ENCODE results near the gene TMEM171. TPM values are rescaled to one million over a fixed set of nuclear protein-coding genes. Genes with fewer than 3 reads are reported as not detected.

Gene TMEM171
- total RNA-seq, 1 experiment from 2014 or later, result 2.1 TPM

DNA sequence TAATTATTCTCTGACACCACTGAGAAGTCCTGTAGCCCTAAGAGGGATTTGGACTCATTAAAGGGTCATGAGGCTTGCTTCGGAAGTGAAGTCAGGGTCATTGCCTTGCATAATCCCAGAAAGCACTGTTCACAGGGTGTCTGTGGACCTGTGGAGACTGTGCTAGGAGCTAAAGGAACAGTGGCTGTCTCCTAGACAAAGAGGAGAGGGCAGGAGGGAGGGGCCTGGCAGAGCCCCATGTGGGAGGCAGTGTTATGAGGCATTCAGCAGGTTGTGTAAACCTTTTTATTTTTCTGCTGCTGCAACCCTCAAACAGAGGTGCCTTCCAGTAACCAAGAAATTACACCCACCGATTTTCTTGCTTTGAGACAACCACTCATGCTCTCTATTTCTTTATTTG, 55.9 kb downstream of the TMEM171 start:
- TF ChIP-seq, protein P1, sequence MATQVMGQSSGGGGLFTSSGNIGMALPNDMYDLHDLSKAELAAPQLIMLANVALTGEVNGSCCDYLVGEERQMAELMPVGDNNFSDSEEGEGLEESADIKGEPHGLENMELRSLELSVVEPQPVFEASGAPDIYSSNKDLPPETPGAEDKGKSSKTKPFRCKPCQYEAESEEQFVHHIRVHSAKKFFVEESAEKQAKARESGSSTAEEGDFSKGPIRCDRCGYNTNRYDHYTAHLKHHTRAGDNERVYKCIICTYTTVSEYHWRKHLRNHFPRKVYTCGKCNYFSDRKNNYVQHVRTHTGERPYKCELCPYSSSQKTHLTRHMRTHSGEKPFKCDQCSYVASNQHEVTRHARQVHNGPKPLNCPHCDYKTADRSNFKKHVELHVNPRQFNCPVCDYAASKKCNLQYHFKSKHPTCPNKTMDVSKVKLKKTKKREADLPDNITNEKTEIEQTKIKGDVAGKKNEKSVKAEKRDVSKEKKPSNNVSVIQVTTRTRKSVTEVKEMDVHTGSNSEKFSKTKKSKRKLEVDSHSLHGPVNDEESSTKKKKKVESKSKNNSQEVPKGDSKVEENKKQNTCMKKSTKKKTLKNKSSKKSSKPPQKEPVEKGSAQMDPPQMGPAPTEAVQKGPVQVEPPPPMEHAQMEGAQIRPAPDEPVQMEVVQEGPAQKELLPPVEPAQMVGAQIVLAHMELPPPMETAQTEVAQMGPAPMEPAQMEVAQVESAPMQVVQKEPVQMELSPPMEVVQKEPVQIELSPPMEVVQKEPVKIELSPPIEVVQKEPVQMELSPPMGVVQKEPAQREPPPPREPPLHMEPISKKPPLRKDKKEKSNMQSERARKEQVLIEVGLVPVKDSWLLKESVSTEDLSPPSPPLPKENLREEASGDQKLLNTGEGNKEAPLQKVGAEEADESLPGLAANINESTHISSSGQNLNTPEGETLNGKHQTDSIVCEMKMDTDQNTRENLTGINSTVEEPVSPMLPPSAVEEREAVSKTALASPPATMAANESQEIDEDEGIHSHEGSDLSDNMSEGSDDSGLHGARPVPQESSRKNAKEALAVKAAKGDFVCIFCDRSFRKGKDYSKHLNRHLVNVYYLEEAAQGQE (IDR thresholded peaks at IDR 0.05; ENCODE audit: insufficient read depth in 1 of 2, low read depth in 2 of 2, low read length in 1 of 2), result no peak
- TF ChIP-seq POLR2AphosphoS5 (IDR thresholded peaks at IDR 0.05; ENCODE audit: low read depth, low read length) (no peak), TCF7L2 (IDR thresholded peaks at IDR 0.05; ENCODE audit: low read depth, low read length) (no peak), SIN3A (IDR thresholded peaks at IDR 0.05; ENCODE audit: borderline replicate concordance, insufficient read depth, low read depth, low read length) (no peak)
- TF ChIP-seq, protein P2, sequence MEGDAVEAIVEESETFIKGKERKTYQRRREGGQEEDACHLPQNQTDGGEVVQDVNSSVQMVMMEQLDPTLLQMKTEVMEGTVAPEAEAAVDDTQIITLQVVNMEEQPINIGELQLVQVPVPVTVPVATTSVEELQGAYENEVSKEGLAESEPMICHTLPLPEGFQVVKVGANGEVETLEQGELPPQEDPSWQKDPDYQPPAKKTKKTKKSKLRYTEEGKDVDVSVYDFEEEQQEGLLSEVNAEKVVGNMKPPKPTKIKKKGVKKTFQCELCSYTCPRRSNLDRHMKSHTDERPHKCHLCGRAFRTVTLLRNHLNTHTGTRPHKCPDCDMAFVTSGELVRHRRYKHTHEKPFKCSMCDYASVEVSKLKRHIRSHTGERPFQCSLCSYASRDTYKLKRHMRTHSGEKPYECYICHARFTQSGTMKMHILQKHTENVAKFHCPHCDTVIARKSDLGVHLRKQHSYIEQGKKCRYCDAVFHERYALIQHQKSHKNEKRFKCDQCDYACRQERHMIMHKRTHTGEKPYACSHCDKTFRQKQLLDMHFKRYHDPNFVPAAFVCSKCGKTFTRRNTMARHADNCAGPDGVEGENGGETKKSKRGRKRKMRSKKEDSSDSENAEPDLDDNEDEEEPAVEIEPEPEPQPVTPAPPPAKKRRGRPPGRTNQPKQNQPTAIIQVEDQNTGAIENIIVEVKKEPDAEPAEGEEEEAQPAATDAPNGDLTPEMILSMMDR (IDR thresholded peaks at IDR 0.05), result no peak
- Histone ChIP-seq H3K27ac (ENCODE audit: low read length) (no peak overlapping the region), H3K4me1 (ENCODE audit: control insufficient read depth, insufficient read depth, low read length) (no peaks in the 10 kb centered on the region), H3K9me3 (ENCODE audit: control insufficient read depth, insufficient read depth, low read depth, low read length) (no peaks in the 10 kb centered on the region), H3K36me3 (ENCODE audit: control insufficient read depth, insufficient read depth, low read length) (no peaks in the 10 kb centered on the region), H3K4me3 (ENCODE audit: low read depth in 2 of 2, low read length in 2 of 2) (no peak overlapping the region), H3K27me3 (ENCODE audit: control insufficient read depth, insufficient read depth, low read length) (no peaks in the 10 kb centered on the region)
- CTCF ChIA-PET, result no interaction called here
- in situ Hi-C loops (cut with HindIII; ENCODE audit: low pct_unique_long_range_greater_than_20kb, low sequenced_read_pairs), result no loop called here
- intact Hi-C loops (cut with micrococcal nuclease; ENCODE audit: unreplicated experiment), result no loop called here
- POLR2A ChIA-PET, result no interaction called here
- BruUV-seq (replicated peaks), result no TSS peak
- DNase-seq (ENCODE audit: low read depth, low spot score) (no peak), ATAC-seq (no peak)

DNA sequence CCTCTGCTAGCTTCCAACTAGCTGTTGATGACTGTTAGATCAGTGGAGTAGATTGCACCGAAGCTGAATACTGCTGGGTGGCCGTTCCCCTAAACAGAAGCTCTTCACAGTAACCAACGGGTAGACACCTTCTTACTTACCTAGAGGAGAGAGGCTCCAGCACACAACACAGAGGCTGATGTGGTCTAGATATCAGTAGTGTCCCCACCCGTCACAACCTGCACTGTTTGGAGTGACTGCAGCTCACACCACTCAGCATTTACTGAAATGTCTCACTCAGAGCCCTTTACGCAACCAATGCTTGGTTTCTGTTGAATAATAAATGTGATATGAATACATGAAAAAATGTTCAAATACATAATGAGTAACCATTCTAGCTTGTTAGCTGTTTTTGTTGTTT, 57.9 kb downstream of the TMEM171 start:
- no peaks in the 10 kb centered on the region for H3K9me3 ChIP-seq (ENCODE audit: control insufficient read depth, insufficient read depth, low read depth, low read length)
- ChIA-PET POLR2A (no interaction called here), CTCF (no interaction called here)
- DNase-seq (ENCODE audit: low read depth, low spot score) (no peak), ATAC-seq (no peak)
- TF ChIP-seq, protein P2 (IDR thresholded peaks at IDR 0.05), result no peak
- TF ChIP-seq, protein P1 (IDR thresholded peaks at IDR 0.05; ENCODE audit: insufficient read depth in 1 of 2, low read depth in 2 of 2, low read length in 1 of 2), result no peak
- TF ChIP-seq POLR2AphosphoS5 (IDR thresholded peaks at IDR 0.05; ENCODE audit: low read depth, low read length) (no peak), SIN3A (IDR thresholded peaks at IDR 0.05; ENCODE audit: borderline replicate concordance, insufficient read depth, low read depth, low read length) (no peak), TCF7L2 (IDR thresholded peaks at IDR 0.05; ENCODE audit: low read depth, low read length) (no peak)
- H3K4me3 ChIP-seq (ENCODE audit: low read depth in 2 of 2, low read length in 2 of 2), result no peak overlapping the region
- BruUV-seq (replicated peaks), result no TSS peak
- no peaks in the 10 kb centered on the region for H3K4me1 ChIP-seq (ENCODE audit: control insufficient read depth, insufficient read depth, low read length)
- H3K27ac ChIP-seq (ENCODE audit: low read length), result no peak overlapping the region
- H3K36me3 ChIP-seq (ENCODE audit: control insufficient read depth, insufficient read depth, low read length), result no peaks in the 10 kb centered on the region
- in situ Hi-C loops (cut with HindIII; ENCODE audit: low pct_unique_long_range_greater_than_20kb, low sequenced_read_pairs) (no loop called here), intact Hi-C loops (cut with micrococcal nuclease; ENCODE audit: unreplicated experiment) (no loop called here)
- H3K27me3 ChIP-seq (ENCODE audit: control insufficient read depth, insufficient read depth, low read length), result no peaks in the 10 kb centered on the region
